HG03439 (cell line): Measurements from ENCODE around the gene JOSD2.
"Not testable (repeated sequence)": the region's sequence is repeated elsewhere in the genome, so short reads cannot be mapped to it uniquely, and the experiment has no call there.

ENCODE experiments used
- ATAC-seq: cut with Tn5 transposase; IDR thresholded peaks from one replicate; pipeline ENCODE4 v1.9.1; 2021; ENCODE audit warnings: mild to moderate bottlenecking, moderate library complexity; ENCODE audit not compliant: unreplicated experiment

JOSD2 gene

DNA sequence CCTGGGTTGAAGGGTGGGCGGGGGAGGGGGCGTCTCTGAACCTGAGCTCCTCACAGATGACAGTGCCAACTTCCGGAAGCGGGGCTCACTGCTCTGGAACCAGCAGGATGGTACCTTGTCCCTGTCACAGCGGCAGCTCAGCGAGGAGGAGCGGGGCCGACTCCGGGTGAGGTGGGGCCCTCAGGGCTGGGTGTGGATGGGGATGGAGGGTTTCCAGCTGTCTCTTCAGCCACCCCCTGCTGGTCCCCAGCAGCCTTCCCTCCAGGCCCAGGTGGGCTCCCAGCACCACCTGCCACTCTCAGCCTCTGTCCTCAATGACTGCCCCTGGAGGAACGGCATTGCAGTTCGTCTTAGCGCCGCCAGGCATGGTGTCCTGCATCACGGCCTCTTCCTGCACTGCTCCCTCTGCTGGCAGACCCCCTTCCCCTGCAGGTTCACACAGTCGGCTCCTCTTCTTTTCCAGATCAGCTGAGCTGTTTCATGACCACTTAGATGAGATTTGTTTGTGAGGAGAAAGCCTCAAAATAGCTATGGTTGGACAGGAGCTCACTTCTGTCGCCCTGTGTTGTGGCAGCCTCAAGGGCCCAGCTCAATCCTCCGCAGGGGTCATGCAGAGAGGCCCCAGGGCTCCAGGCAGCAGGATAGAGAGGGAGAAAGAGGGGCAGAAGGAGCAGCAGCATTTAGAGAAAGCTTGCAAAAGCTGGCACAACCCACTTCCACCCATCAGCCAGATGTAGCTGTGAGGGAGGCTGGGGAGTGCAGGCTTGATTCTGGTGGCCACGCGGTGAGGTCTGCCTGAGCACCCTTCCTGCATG, 31.9 kb downstream of the JOSD2 start:
- no peak for ATAC-seq

GRCh38 chr19:50477751-50478515, 33.1 kb downstream of the JOSD2 start:
- ATAC-seq, result no peak

- ATAC-seq, result no peak
Measured at GRCh38 chr19:50476907-50477238, 34.1 kb downstream of the JOSD2 start.

DNA sequence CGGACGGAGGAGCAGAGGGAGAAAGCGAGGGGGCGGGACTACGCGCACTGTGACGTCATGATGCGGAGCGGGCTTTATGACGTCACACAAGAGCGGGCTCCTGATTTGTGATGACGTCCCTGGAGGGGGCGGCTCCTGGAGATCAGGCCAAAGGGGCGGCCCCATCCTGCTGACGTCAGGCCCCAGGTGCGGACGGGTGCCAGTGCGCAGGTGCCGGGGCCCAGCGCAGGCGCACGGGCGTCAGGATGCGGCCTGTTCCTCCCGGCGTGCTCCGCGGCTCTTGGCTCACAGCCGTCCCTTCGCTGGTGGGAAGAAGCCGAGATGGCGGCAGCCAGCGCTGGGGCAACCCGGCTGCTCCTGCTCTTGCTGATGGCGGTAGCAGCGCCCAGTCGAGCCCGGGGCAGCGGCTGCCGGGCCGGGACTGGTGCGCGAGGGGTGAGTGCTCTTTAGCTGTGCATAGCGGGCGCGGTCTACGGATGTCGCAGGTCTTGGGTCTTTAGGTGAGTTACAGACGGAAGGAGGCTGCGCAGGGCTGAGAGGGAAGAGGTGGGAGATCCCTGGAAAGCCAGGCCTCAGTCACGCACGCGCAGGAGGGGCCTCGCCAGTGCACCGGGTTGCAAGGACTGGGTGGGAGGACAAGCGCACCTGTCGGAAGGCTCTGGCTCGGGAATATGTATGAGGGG, 34.6 kb downstream of the JOSD2 start, which contains the start of the genes EMC10 and GARIN5A:
TSS of gene EMC10 (plus strand) at position 284 of the 683 bp plus-strand sequence. CDS start at position 322, 38 bp downstream.
TSS of gene GARIN5A (minus strand) at position 625 of the 683 bp plus-strand sequence. CDS start at position 165, 460 bp downstream.
- peak; percentile 68 for ATAC-seq

DNA sequence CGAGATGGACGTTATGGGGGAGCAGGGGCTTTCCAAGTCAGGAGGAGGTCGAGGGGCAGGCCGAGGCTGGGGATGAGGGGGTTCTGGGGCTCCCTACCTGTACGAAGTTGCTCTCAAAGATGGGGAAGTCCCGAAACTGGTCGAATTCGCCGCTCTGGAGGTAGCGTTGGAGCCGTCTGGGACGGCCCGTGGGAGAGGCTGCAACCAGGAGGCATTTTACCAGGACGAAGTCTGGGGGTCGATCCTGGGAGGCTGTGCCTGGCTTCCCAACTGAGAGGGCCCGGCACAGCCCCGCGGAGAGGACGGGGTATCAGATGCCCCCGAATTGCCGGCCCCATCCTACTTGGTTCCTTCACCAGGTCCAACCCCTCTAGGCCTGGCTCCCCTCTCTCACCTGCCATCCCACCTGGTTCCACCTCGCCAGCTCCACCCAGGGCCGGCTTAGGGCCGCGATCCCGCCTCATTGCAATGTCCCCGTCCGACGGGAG, 35.2 kb downstream of the JOSD2 start:
- no peak for ATAC-seq

GRCh38 chr19:50475101-50475568, 35.9 kb downstream of the JOSD2 start:
- no peak for ATAC-seq

- not testable (repeated sequence) for ATAC-seq
Measured at GRCh38 chr19:50473336-50473735, 37.7 kb downstream of the JOSD2 start.

- ATAC-seq, result no peak
Measured at GRCh38 chr19:50468818-50469217, 42.2 kb downstream of the JOSD2 start.

GRCh38 chr19:50467566-50467965, 43.4 kb downstream of the JOSD2 start:
- ATAC-seq, result no peak

- no peak for ATAC-seq
Measured at GRCh38 chr19:50466706-50467039, 44.3 kb downstream of the JOSD2 start.

DNA sequence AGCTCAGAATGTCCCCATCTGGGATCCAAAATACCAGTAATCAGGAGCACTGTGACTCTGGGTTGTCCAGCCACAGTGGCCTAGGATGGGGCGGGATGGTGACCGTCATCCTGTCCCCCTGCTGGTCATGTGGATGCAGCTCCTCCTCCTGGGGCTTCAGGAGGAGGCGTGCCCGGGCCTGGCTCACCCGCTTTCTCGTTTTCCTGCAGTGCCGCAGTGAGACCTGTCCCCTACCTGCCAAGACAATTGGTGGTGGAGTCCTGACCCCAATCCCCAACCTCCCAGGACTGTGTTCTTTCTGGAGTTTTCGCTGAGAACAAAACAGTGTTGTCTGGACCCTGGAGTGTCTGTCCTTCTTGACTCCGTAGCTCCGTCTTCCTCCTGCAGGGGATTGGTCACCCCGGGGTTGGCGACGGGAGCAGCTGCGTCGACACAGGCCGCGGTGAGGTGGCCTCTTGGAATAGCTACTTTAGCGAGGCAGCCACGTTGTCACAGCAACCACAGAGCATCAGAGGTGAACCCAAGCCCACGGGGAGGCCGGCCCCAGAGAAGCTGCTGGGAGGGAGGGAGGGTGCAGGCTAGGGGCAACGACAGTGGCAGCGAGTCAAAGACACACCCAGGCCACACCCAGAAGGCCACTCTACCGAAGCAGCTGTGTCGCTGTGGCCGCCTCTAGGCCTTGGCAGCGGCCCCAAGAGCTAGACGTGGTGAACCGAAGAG, 44.8 kb downstream of the JOSD2 start:
- ATAC-seq, result no peak

GRCh38 chr19:50465000-50465399, 46.0 kb downstream of the JOSD2 start:
- ATAC-seq, result no peak

DNA sequence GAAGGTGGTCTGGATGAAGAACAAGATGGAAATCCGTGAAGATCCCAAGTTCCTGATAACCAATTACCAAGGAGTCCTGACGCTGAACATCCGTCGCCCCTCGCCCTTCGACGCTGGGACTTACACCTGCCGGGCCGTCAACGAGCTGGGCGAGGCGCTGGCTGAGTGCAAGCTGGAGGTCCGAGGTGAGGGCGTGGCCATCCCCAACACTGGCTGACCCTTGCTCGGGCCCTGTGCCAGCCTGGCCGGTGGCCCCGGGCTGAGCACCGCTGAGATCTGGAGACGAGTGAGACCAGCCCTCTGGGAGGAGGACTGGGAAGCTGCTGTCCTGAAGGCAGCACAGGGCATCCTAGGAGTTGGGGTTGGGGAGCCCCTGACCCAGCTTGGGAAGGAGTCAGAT, 46.6 kb downstream of the JOSD2 start:
- ATAC-seq, result no peak

DNA sequence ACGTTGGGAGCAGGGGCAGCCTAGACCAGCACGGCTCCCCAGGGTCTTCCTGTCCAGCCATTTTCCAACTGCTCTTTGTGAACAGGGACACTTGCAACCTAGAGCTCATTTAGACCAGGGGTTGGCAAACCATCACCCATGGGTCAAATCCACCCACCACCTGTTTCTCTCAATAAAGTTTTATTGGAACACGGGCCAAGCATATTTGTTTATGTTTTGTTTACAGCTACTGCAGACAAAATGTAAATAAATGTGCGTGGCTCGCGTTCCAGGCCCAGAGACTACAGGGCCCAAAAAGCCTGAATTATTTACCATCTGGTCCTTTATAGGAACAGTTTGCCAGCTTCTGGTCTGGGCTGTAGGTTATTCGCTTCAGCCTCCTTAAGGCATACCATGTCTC, 48.0 kb downstream of the JOSD2 start:
- no peak for ATAC-seq

DNA sequence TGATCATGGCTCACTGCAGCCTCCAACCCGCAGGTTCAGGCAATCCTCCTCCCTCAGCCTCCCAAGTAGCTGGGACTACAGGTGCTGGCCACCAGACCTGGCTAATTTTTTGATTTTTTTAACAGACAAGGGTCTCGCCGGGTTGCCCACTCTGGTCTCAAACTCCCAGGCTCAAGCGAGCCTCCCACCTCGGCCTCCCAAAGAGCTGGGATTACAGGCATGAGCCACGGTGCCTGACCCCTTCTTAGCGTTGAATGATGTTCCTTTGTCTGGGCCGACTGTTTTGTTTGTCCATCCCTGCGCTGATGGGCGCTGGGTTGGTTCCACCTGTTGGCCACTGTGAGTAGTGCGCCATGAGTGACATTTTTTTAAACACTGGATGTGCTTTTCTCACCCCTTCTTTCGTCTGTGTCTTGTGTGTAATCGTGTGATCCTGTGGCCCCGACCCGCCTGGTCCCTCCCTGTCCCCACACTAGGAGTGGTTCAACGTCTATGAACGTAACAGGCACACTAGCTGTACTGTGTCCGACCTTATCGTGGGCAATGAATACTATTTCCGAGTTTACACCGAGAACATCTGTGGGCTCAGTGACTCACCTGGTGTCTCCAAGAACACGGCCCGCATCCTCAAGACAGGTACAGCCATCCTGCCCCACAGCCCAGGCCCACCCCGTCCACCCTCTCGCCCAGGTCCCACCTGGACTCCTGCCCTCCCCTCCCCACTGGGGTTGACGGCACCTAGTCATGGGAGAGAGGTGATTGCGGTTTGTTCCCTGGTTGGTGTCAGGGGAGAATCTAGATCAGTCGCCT, 49.7 kb downstream of the JOSD2 start:
- no peak for ATAC-seq

DNA sequence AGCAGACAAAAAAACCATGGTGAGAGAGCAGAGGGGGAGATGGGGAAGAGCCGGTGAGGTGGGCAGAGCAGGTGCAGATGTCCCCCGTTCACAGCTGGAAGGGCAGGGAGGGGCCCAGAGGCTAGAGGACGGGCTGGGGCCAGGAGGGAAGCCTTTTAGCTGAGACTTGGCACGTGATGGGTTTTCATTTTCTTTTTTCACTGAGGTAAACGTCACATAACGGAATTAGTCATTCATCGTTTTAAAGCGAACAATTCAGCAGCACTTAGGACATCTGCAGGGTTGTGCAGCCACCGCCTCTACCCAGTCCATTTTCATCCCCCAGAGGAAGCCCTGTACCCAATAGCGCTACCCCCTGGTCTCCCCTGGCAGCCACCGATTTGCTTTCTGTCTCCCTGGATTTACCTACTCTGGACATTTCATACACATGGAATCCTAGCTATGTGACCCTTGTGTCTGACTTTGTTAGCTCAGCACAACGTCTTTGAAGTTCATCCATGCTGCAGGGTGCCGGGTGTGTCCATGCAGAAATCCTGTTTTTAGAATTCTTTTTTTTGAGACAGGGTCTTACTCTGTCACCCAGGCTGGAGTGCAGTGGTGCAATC, 50.7 kb downstream of the JOSD2 start:
- ATAC-seq, result peak; percentile 68

DNA sequence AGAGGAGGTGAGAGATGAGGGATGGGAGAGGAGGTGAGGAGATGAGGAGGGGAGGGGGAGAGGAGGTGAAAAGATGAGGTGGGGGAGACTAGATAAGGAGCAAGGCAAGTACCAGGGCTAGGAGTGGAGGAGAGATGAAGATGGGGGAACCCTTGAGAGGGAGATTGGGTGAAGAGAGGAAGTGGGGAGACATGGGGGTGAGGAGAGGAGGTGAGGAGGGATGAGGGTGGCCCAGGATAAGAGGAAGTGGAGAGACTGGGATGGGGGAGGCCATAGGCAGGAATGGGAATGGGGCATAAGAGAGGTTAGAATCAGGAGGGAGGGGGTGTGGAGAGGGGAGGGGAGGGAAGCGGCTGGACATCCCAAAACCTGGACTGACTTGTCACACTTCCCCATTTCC, 51.4 kb downstream of the JOSD2 start:
- no peak for ATAC-seq

DNA sequence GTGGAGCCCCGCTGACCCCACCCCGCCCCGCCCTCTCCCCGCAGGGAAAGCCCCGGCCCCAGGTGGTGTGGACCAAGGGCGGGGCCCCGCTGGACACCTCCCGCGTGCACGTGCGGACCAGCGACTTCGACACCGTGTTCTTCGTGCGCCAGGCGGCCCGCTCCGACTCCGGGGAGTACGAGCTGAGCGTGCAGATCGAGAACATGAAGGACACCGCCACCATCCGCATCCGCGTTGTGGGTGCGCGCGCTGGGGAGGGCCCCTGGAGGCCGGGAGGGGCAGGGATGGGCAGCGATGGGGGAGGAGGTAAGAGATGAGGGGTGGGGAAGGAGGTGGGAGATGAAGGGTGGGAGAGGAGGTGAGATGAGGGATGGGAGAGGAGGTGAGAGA, 51.9 kb downstream of the JOSD2 start:
- ATAC-seq, result no peak

DNA sequence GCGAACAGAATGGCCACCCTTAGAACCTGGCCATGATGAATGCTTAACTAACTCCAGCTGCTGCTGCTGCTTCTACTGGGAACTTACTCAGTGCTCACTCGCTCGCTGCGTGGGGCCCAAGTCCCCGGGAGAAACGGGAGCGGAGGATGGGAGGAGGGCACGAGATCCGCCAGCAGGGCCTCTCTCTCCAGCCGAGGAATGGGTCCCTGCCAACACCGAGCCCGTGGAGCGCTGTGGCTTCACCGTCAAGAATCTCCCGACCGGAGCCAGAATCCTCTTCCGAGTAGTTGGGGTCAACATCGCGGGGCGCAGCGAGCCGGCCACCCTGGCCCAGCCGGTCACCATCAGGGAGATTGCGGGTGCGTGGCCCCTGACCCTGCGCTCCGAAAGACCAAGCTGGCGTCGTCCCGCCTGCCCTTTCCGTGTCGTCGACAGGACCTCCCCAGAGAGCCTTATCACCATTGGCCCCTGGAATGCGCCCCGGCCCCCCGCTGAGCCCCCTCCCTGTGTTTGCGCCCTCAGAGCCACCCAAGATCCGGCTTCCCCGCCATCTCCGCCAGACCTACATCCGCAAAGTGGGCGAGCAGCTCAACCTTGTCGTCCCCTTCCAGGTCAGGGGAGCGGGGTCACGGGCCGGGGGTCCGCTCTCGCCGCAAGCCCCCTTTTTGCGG, 52.5 kb downstream of the JOSD2 start:
- no peak for ATAC-seq
